ENCODE measurements around the gene PPIF. TPM values are rescaled to one million over a fixed set of nuclear protein-coding genes. Genes with fewer than 3 reads are reported as not detected.

The PPIF gene
- total RNA-seq, 1 donor from 2014 or later: 115 TPM

GRCh38 chr10:79393221-79393923 is 46.1 kb downstream of the PPIF start:
- intact Hi-C loops (cut with DNase I): no loop called here

GRCh38 chr10:79393924-79394610 is 46.8 kb downstream of the PPIF start:
- intact Hi-C loops (cut with DNase I): no loop called here
- peak; percentile 46 for DNase-seq (ENCODE audit: low spot score)

More at GRCh38 chr10:79393221-79393923, 46.1 kb downstream of the PPIF start:
- DNase-seq (ENCODE audit: low spot score): peak; percentile 58

- intact Hi-C loops (cut with DNase I): no loop called here
- DNase-seq (ENCODE audit: low spot score): no peak
These were observed 47.4 kb downstream of the PPIF start for GRCh38 chr10:79394664-79395063.

GRCh38 chr10:79396520-79396919 is 49.3 kb downstream of the PPIF start:
- no peak for DNase-seq (ENCODE audit: low spot score)
- intact Hi-C loops (cut with DNase I): no loop called here

- DNase-seq (ENCODE audit: low spot score): no peak
- intact Hi-C loops (cut with DNase I): no loop called here
These were observed 49.8 kb downstream of the PPIF start for GRCh38 chr10:79397051-79397450.

- intact Hi-C loops (cut with DNase I): no loop called here
- no peak for DNase-seq (ENCODE audit: low spot score)
These were observed 50.5 kb downstream of the PPIF start for GRCh38 chr10:79397575-79398303.

- intact Hi-C loops (cut with DNase I): no loop called here
- peak; percentile 65 for DNase-seq (ENCODE audit: low spot score)
These were observed 51.4 kb downstream of the PPIF start for GRCh38 chr10:79398642-79399041.

- DNase-seq (ENCODE audit: low spot score): peak; percentile 94
- intact Hi-C loops (cut with DNase I): no loop called here
These were observed 52.1 kb downstream of the PPIF start for GRCh38 chr10:79399223-79399831.

- intact Hi-C loops (cut with DNase I): loop anchor here (1.0 kb wide), 1 partner anchor 45 kb away; the partner anchor contains the start of gene ZCCHC24
- no peak for DNase-seq (ENCODE audit: low spot score)
These were observed 53.1 kb downstream of the PPIF start for GRCh38 chr10:79400146-79401004.

- intact Hi-C loops (cut with DNase I): no loop called here
- peak; percentile 74 for DNase-seq (ENCODE audit: low spot score)
These were observed 54.0 kb downstream of the PPIF start for GRCh38 chr10:79401015-79401921.

- intact Hi-C loops (cut with DNase I): no loop called here
- no peak for DNase-seq (ENCODE audit: low spot score)
These were observed 55.3 kb downstream of the PPIF start for GRCh38 chr10:79402625-79402946.

- DNase-seq (ENCODE audit: low spot score): no peak
- intact Hi-C loops (cut with DNase I): no loop called here
These were observed 55.7 kb downstream of the PPIF start for GRCh38 chr10:79402951-79403350.

- intact Hi-C loops (cut with DNase I): no loop called here
- peak; percentile 82 for DNase-seq (ENCODE audit: low spot score)
These were observed 56.4 kb downstream of the PPIF start for GRCh38 chr10:79403441-79404230.

- intact Hi-C loops (cut with DNase I): no loop called here
- peak; percentile 77 for DNase-seq (ENCODE audit: low spot score)
These were observed 57.0 kb downstream of the PPIF start for GRCh38 chr10:79404231-79404609.

- peak; percentile 64 for DNase-seq (ENCODE audit: low spot score)
- intact Hi-C loops (cut with DNase I): no loop called here
These were observed 57.4 kb downstream of the PPIF start for GRCh38 chr10:79404690-79405131.
